NB4 (cell line): ENCODE measurements around the gene SMURF2.

Experiments
- DNase-seq: peaks from one replicate; pipeline ENCODE4 v3.0.0; 2010; ENCODE audit warnings: low read depth
- H3K4me3 ChIP-seq: one replicate; pipeline ENCODE4 v1.5.1; 2011; ENCODE audit warnings: mild to moderate bottlenecking, low read depth, low read length, moderate library complexity
- CTCF ChIP-seq: IDR thresholded peaks from one replicate; pipeline ENCODE4 v1.5.1; 2012; ENCODE audit warnings: low read depth, low read length
- MYC ChIP-seq: IDR thresholded peaks from 2 replicates; pipeline ENCODE4 v1.6.1; 2011; ENCODE audit warnings: low read depth, low read length
- POLR2A ChIP-seq: IDR thresholded peaks from 2 replicates; pipeline ENCODE4 v1.6.1; 2011; ENCODE audit warnings: mild to moderate bottlenecking; ENCODE audit not compliant: insufficient read length; ENCODE audit errors: extremely low read depth
- TF ChIP-seq, protein P1 (sequence below): IDR thresholded peaks from 2 replicates; pipeline ENCODE4 v1.6.1; 2011; ENCODE audit warnings: low read depth, low read length

SMURF2 gene

GRCh38 chr17:64504769-64505339 is 157.3 kb downstream of the SMURF2 start:
- H3K4me3 ChIP-seq, result peak overlapping the region; percentile 99
- no peak for TF ChIP-seq MYC
- TF ChIP-seq, protein P1, sequence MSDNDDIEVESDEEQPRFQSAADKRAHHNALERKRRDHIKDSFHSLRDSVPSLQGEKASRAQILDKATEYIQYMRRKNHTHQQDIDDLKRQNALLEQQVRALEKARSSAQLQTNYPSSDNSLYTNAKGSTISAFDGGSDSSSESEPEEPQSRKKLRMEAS, result no peak
- TF ChIP-seq CTCF, result no peak
- TF ChIP-seq POLR2A, result no peak
- no peak for DNase-seq

- no peak for TF ChIP-seq MYC
- TF ChIP-seq CTCF, result no peak
- no peak for TF ChIP-seq POLR2A
- TF ChIP-seq, protein P1, result no peak
- H3K4me3 ChIP-seq, result peak overlapping the region; percentile 99
- DNase-seq, result no peak
These were observed 158.0 kb downstream of the SMURF2 start for GRCh38 chr17:64503821-64504768.

DNA sequence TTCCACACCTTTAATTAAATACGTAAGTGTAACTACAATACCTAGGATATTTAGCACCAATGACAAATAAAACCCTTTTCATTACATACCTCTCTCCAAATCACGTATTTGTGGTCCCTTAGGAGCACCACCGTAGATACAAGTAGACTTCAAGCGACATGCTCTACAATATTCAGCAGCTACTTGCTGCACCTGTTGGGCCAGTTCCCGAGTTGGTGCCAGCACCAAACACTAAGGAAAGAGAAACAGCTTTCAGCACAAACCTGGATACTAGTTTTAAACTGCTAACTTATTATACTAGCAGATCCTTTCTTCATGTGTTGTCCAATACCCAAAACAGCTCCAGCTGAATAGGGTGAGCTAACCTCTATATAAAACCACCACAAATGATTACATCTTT is 158.8 kb downstream of the SMURF2 start:
- DNase-seq, result no peak
- peak overlapping the region; percentile 99 for H3K4me3 ChIP-seq
- TF ChIP-seq, protein P1, result no peak
- no peak for TF ChIP-seq CTCF
- no peak for TF ChIP-seq POLR2A

DNA sequence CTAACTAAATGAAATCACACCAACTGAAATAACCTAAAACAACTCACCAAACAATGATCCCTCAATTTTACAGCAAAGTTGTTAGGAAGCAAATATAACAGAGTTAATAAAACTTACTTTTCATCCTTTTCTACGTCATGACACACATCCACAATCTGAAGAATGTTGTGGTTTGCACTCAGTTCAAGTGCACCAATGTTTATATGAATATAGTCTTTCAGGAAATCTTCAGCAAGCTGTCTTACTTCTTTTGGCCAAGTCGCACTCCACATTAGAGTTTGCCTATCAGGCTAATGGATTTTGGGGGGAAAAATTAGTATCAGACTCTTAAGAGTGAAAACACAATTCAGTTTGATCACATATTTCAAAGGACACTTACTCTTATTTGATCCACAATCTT is 159.3 kb downstream of the SMURF2 start:
- TF ChIP-seq CTCF, result no peak
- H3K4me3 ChIP-seq, result peak overlapping the region; percentile 14
- no peak for DNase-seq

- TF ChIP-seq POLR2A, result no peak
- no peak for TF ChIP-seq MYC
- TF ChIP-seq CTCF, result no peak
- H3K4me3 ChIP-seq, result no peak overlapping the region
- DNase-seq, result no peak
These were observed 160.1 kb downstream of the SMURF2 start for GRCh38 chr17:64502021-64502420.
